ENCODE measurements around the gene COBL.

COBL gene

DNA sequence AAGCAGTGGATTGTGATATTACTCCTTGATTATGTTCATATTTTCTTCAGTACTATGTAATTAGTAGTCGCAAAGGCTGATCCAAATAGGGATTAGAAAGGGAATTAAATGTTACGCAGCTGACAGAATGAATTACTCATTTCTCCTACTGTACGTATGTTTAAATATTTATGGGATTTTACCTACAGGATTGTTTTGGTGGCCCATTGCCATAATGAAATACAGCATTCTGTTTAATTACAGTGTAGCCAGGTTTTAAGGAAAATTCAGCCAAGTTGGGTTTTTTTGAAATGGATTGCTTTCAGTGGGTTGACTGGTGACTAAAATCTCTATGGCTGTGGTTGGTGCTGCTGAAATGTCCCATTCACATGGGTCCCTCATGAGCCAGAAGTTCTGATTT lies 336.2 kb downstream of the COBL start:
- DNase-seq = no peak

DNA sequence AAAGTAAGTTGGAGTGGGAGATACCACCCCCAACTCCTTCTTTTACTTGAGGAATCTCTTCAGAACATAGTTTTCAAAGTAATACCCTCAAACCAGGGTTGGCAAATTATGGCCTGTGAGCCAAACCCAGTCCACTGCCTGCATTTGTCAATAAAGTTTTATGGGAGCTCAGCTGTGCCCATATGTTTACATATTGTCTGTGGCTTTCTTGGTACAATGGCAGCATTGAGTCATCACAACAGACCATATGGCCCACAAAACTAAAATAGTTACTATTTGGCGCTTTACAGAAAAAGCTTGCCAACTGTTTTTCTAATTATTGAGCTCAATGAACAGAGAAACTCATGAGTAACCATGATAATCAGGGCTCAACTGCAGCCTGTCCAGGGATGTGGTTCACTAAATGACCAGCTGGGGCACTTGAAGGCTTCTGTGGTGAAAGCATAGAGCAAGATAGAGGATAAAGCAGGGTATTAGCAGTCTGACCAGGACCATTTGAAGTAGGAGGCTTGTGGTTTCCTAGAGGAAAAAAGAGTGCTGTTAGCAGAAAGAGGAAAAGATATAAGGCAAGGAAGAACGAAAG lies 337.9 kb downstream of the COBL start:
- DNase-seq = no peak

- DNase-seq = no peak
Measured at GRCh38 chr7:50977421-50977820, 339.2 kb downstream of the COBL start.

DNA sequence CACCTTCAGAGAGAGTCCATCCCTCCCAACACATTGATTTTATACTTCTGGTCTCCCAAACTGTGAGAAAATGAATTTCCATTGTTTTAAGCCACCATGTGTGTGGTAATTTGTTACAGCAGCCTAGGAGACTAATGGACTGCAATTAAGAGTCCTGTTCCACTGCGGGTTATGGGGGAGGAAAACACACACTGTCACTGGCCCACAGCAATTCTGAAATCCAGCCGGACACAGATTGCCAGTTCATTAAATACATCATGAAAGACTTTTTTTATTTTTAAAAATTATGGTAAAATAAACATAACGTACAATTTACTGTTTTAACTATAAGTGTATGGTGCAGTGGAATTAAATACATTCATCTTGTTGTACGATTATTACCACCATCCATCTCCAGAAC lies 340.5 kb downstream of the COBL start:
- DNase-seq = no peak

GRCh38 chr7:50974240-50974639 lies 342.4 kb downstream of the COBL start:
- DNase-seq = no peak

DNA sequence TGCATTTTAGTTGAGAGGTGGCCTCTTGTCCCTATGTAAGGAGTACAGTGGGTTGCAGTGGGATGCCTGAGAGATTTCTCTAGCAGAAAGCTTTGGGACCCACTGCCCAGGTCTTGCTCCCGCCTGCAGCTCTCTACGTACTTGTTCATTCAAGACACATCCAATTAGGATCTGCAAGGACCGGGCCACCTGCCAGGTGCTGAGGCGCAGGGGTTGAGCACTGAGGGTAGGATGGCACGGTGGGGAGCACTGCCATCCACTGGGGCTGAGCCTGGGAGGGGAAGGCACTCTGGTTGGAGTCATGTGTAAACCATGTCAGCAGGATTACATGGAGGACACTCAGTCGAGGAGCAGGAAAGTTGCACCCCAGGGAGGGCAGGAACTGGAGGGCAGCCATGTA lies 342.8 kb downstream of the COBL start:
- no peak for DNase-seq

DNA sequence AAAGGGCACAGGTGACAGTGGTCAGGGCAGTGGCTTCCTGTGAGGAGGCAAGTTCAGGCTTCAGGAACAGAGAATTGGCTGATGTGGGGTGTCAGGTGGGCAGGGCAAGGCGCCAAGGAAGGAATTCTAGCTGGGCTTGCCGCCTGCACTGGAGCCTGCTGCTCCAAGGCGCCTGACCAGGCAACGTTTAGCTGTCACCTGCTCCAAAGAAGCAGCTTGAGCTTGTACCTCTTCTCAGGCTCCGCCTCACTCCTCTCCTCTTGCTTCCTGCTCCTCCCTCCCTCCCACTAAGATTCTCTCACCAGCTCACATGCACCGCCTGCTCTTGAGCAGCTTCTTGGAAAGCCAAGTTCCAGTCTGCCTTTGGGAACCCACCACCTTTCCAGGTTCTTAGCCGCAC lies 346.5 kb downstream of the COBL start:
- no peak for DNase-seq

Measured in fibroblast of skin of right biceps (primary cell).